DOHH2 (cell line): ENCODE data around the gene NBEAL1.
"Not testable (repeated sequence)": the region's sequence is repeated elsewhere in the genome, so short reads cannot be mapped to it uniquely, and the experiment has no call there.

Experiments
- EZH2phosphoT487 ChIP-seq: fragments of 200-600 bp; sonication (generic); IDR thresholded peaks from 2 replicates; pipeline ENCODE4 v1.6.1; 2017; ENCODE audit warnings: borderline replicate concordance, mild to moderate bottlenecking, antibody characterized with exemption, low read length, moderate library complexity, mixed read lengths
- TF ChIP-seq, protein P1 (sequence below): fragments of 200-600 bp; sonication (generic); IDR thresholded peaks from one replicate; pipeline ENCODE4 v1.5.1; 2014; ENCODE audit warnings: antibody characterized with exemption, mild to moderate bottlenecking, low read depth, low read length; ENCODE audit not compliant: poor library complexity, severe bottlenecking

DNA sequence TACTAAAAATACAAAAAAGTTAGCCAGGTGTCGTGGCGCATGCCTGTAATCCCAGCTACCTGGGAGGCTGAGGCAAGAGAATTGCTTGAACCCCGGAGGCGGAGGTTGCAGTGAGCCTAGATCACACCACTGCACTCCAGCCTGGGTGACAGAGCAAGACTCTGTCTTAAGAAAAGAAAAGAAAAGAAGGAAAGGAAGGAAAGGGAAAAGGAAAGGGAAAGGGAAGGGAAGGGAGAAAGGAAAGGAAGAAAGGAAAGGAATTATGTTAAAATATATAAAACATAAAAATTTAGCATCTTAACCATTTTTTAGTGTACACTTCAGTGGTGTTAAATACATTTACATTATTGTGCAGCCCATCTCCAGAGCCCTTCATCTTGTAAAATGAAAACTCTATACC, 76.0 kb downstream of the NBEAL1 start:
- TF ChIP-seq, protein P1, sequence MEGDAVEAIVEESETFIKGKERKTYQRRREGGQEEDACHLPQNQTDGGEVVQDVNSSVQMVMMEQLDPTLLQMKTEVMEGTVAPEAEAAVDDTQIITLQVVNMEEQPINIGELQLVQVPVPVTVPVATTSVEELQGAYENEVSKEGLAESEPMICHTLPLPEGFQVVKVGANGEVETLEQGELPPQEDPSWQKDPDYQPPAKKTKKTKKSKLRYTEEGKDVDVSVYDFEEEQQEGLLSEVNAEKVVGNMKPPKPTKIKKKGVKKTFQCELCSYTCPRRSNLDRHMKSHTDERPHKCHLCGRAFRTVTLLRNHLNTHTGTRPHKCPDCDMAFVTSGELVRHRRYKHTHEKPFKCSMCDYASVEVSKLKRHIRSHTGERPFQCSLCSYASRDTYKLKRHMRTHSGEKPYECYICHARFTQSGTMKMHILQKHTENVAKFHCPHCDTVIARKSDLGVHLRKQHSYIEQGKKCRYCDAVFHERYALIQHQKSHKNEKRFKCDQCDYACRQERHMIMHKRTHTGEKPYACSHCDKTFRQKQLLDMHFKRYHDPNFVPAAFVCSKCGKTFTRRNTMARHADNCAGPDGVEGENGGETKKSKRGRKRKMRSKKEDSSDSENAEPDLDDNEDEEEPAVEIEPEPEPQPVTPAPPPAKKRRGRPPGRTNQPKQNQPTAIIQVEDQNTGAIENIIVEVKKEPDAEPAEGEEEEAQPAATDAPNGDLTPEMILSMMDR, result not testable (repeated sequence)
- not testable (repeated sequence) for TF ChIP-seq EZH2phosphoT487
